Upper lobe of left lung (tissue), 6 donors: Measurements from ENCODE around the gene CELSR1. TPM values are rescaled to one million over a fixed set of nuclear protein-coding genes. Genes with fewer than 3 reads are reported as not detected.
A peak's percentile ranks its signal among the peaks of the same experiment; 100 is the strongest.

Experiments
- ATAC-seq, 2 donors: fragments of 200-7000 bp; cut with Tn5 transposase; one replicate each; pipeline ENCODE4 v1.9.1; 2022; ENCODE audit warnings: mild to moderate bottlenecking in 2 of 2, moderate library complexity in 2 of 2; ENCODE audit not compliant: low FRiP score in 2 of 2
- DNase-seq, 2 donors: peaks; one replicate each; pipeline ENCODE4 v3.0.0-alpha.2; 2019 to 2020
- H3K27ac ChIP-seq, 4 donors: fragments of 200-600 bp; sonication (generic); one replicate each; pipeline ENCODE4 v1.5.1; 2016 to 2019
- H3K27me3 ChIP-seq, 4 donors: fragments of 200-600 bp; sonication (generic); one replicate each; pipeline ENCODE4 v1.5.1; 2017 to 2019
- H3K36me3 ChIP-seq, 4 donors: fragments of 200-600 bp; sonication (generic); one replicate each; pipeline ENCODE4 v1.5.1; 2016 to 2019
- H3K4me1 ChIP-seq, 4 donors: fragments of 200-600 bp; sonication (generic); one replicate each; pipeline ENCODE4 v1.5.1; 2018 to 2019
- H3K4me3 ChIP-seq, 4 donors: fragments of 200-600 bp; sonication (generic); one replicate each; pipeline ENCODE4 v1.5.1; 2017 to 2019; ENCODE audit warnings: mild to moderate bottlenecking in 2 of 4, moderate library complexity in 1 of 4
- H3K9me3 ChIP-seq, 4 donors: fragments of 200-600 bp; sonication (generic); one replicate each; pipeline ENCODE4 v1.5.1; 2018 to 2019
- EP300 ChIP-seq, 4 donors: sonication (generic); formaldehyde crosslinking; IDR thresholded peaks; one replicate each; pipeline ENCODE4 v1.5.1; 2017; ENCODE audit warnings: antibody characterized with exemption in 4 of 4, control low read depth in 2 of 4
- POLR2A ChIP-seq, 4 donors: fragments of 450-650 bp; IDR thresholded peaks; one replicate each; pipeline ENCODE4 v1.5.1; 2016 to 2017; ENCODE audit warnings: antibody characterized with exemption in 4 of 4, mild to moderate bottlenecking in 2 of 4
- POLR2AphosphoS5 ChIP-seq, 2 donors: sonication (generic); formaldehyde crosslinking; IDR thresholded peaks; one replicate each; pipeline ENCODE4 v1.5.1; 2017; ENCODE audit warnings: antibody characterized with exemption in 2 of 2
- WGBS, 2 donors: methylation state at CpG; one replicate each; pipeline ENCODE4 v1.1.5; 2017 to 2018; 5-methylcytosine and 5-hydroxymethylcytosine counted together
- total RNA-seq, 6 donors: library from RNA; depleted of rRNA in 4 of 6; stranded (reverse); fragments of >200 nt in 4 of 6; gene quantifications; one replicate each; pipeline versions ENCODE4 v1.1.0 to v1.2.1, GENCODE V29; 2016 to 2021
- TF ChIP-seq, protein P1 (sequence below), 6 experiments: fragments of 450-650 bp in 4 of 6; fragments of 200-600 bp in 2 of 6; sonication (generic) in 2 of 6; IDR thresholded peaks; one replicate each; pipeline ENCODE4 v1.5.1; 2016 to 2019; ENCODE audit warnings: antibody characterized with exemption in 6 of 6
- donor health status: DM: no; HTN: no; CAD: no; lungs with moderate emphysema.
- donor health status: DM: no; HTN: yes; CAD: no; lungs with severe emphysema.

Gene CELSR1
- total RNA-seq, 6 donors from 2014 or later, result 45.1 to 145 (median 80.1) TPM

- TF ChIP-seq POLR2A (IDR thresholded peaks at IDR 0.05), result no peak
- TF ChIP-seq, protein P1, sequence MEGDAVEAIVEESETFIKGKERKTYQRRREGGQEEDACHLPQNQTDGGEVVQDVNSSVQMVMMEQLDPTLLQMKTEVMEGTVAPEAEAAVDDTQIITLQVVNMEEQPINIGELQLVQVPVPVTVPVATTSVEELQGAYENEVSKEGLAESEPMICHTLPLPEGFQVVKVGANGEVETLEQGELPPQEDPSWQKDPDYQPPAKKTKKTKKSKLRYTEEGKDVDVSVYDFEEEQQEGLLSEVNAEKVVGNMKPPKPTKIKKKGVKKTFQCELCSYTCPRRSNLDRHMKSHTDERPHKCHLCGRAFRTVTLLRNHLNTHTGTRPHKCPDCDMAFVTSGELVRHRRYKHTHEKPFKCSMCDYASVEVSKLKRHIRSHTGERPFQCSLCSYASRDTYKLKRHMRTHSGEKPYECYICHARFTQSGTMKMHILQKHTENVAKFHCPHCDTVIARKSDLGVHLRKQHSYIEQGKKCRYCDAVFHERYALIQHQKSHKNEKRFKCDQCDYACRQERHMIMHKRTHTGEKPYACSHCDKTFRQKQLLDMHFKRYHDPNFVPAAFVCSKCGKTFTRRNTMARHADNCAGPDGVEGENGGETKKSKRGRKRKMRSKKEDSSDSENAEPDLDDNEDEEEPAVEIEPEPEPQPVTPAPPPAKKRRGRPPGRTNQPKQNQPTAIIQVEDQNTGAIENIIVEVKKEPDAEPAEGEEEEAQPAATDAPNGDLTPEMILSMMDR (IDR thresholded peaks at IDR 0.05), result no peak
- no peak for TF ChIP-seq EP300 (IDR thresholded peaks at IDR 0.05)
- TF ChIP-seq POLR2AphosphoS5 (IDR thresholded peaks at IDR 0.05), result no peak
- H3K9me3 ChIP-seq, result no peaks in the 10 kb centered on the region
- H3K27ac ChIP-seq, result peak overlapping the region in 2 of 4 donors; percentile 28 to 56
- WGBS, 2 donors, result 64 to 74% methylated on average over 8 to 14 of the region's 14 CpGs
- H3K4me3 ChIP-seq, result no peak overlapping the region
- no peaks in the 10 kb centered on the region for H3K36me3 ChIP-seq
- peaks cover 33 to 62% (median 55%) of the 10 kb centered on the region in 4 donors for H3K4me1 ChIP-seq
- DNase-seq (peak in 1 of 2 donors; percentile 20), ATAC-seq (no peak)
- no peaks in the 10 kb centered on the region for H3K27me3 ChIP-seq
These were observed 44.3 kb upstream of the CELSR1 start for GRCh38 chr22:46581538-46582244.

GRCh38 chr22:46580940-46581537 lies 43.6 kb upstream of the CELSR1 start:
- DNase-seq, result peak in 1 of 2 donors; percentile 17
- peak overlapping the region in 2 of 4 donors; percentile 68 to 75 for H3K27ac ChIP-seq
- no peaks in the 10 kb centered on the region for H3K9me3 ChIP-seq
- H3K4me3 ChIP-seq, result no peak overlapping the region
- no peak for ATAC-seq
- TF ChIP-seq EP300 (IDR thresholded peaks at IDR 0.05) (no peak), POLR2A (IDR thresholded peaks at IDR 0.05) (no peak)
- H3K27me3 ChIP-seq, result no peaks in the 10 kb centered on the region
- 75 to 76% methylated on average over 13 of the region's 13 CpGs for WGBS, 2 donors
- no peaks in the 10 kb centered on the region for H3K36me3 ChIP-seq
- peaks cover 36 to 61% (median 56%) of the 10 kb centered on the region in 4 donors for H3K4me1 ChIP-seq

- Histone ChIP-seq H3K27me3 (no peaks in the 10 kb centered on the region), H3K9me3 (no peaks in the 10 kb centered on the region), H3K4me3 (no peak overlapping the region), H3K4me1 (peaks cover 48 to 72% (median 66%) of the 10 kb centered on the region in 4 donors), H3K36me3 (no peaks in the 10 kb centered on the region), H3K27ac (peak overlapping the region; percentile 39 to 75 (median 68))
- no peak for ATAC-seq
- TF ChIP-seq, protein P1 (IDR thresholded peaks at IDR 0.05), result no peak
- TF ChIP-seq EP300 (IDR thresholded peaks at IDR 0.05) (no peak), POLR2A (IDR thresholded peaks at IDR 0.05) (no peak), POLR2AphosphoS5 (IDR thresholded peaks at IDR 0.05) (no peak)
- WGBS, 2 donors, result 76 to 88% methylated on average over 11 to 14 of the region's 14 CpGs
- DNase-seq, result peak in 1 of 2 donors; percentile 20
These were observed 42.5 kb upstream of the CELSR1 start for GRCh38 chr22:46579751-46580449.

DNA sequence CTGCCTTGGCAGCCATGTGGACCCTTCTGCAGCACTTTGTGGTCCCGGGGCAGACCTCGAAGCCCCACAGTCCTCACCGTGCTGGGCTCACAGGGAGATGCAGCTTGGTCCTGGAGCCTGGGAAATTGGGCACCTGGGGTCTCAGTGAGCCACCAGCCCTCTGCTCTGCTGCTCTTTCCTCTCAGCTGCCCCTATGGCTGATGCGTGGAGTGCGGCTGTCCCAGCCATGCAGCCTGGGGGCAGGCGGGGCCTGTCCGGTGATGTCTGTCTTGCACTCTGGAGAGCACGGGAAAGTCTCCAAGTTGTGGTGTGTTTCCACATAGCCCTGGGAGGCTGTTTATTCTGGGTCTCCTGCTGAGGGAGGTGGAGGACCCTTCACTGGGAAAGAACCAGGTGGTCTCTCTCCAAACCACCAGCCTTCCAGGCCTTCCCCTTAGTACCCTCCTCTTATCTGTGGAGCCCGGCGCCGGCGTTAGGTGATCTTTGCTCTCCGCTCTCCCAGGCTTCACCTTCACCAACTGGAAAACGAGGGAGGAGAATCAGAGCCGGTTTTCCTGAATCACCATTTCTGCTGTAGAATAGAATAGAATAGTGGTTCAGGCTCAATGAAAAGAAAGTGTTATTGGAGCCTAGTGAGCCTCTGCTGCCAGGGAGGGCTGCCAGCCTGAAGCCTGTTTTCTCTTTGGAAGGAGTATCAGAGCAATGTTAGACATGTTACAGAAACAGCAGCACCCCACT lies 41.6 kb upstream of the CELSR1 start:
- H3K9me3 ChIP-seq, result no peaks in the 10 kb centered on the region

GRCh38 chr22:46578251-46578823 lies 40.9 kb upstream of the CELSR1 start:
- DNase-seq (peak in 1 of 2 donors; percentile 64), ATAC-seq (no peak)
- WGBS, 2 donors, result 42 to 53% methylated on average over 6 to 9 of the region's 9 CpGs
- Histone ChIP-seq H3K9me3 (no peaks in the 10 kb centered on the region), H3K4me1 (peaks cover 50 to 76% (median 67%) of the 10 kb centered on the region in 4 donors), H3K4me3 (peak overlapping the region in 3 of 4 donors; percentile 68 to 81 (median 73)), H3K27ac (peak overlapping the region; percentile 56 to 78 (median 71)), H3K27me3 (no peaks in the 10 kb centered on the region), H3K36me3 (no peaks in the 10 kb centered on the region)
- no peak for TF ChIP-seq EP300 (IDR thresholded peaks at IDR 0.05)
- TF ChIP-seq, protein P1 (IDR thresholded peaks at IDR 0.05), result peak in 1 of 6 experiments; percentile 1

More for the DNA sequence above, 41.6 kb upstream of the CELSR1 start:
- Histone ChIP-seq H3K36me3 (no peaks in the 10 kb centered on the region), H3K27ac (peak overlapping the region; percentile 56 to 78 (median 71)), H3K27me3 (no peaks in the 10 kb centered on the region), H3K4me3 (peak overlapping the region in 2 of 4 donors; percentile 73 to 81), H3K4me1 (peaks cover 50 to 72% (median 67%) of the 10 kb centered on the region in 4 donors)
- TF ChIP-seq POLR2AphosphoS5 (IDR thresholded peaks at IDR 0.05) (peak in 1 of 2 donors; percentile 22), POLR2A (IDR thresholded peaks at IDR 0.05) (peak in 1 of 4 donors; percentile 50), EP300 (IDR thresholded peaks at IDR 0.05) (no peak)
- WGBS, 2 donors, result 51 to 65% methylated on average over 10 to 14 of the region's 15 CpGs
- ATAC-seq (peak; percentile 31 to 52), DNase-seq (peak; percentile 82 to 83)
